Thoracic aorta (tissue), 2 donors: ENCODE measurements around the gene TMEM63A. TPM values are rescaled to one million over a fixed set of nuclear protein-coding genes. Genes with fewer than 3 reads are reported as not detected.

Source experiments
- ATAC-seq: fragments of 150-250 bp; one replicate; pipeline ENCODE4 v1.8.0; 2017; ENCODE audit warnings: low read depth; ENCODE audit not compliant: insufficient number of reproducible peaks, low FRiP score
- DNase-seq: peaks from one replicate; pipeline ENCODE4 v3.0.0-alpha.2; 2020; ENCODE audit warnings: low spot score
- H3K27ac ChIP-seq, 2 donors: fragments of 200-600 bp; sonication (generic); 1 replicate in 1 of 2; 2 replicates in 1 of 2; pipeline ENCODE4 v1.5.1; 2016; ENCODE audit warnings: mild to moderate bottlenecking in 2 of 2, moderate library complexity in 2 of 2
- H3K27me3 ChIP-seq: fragments of 200-600 bp; sonication (generic); replicated peaks from 2 replicates; pipeline ENCODE4 v1.6.0; 2016; ENCODE audit warnings: mild to moderate bottlenecking; ENCODE audit not compliant: insufficient read depth
- H3K36me3 ChIP-seq: fragments of 200-600 bp; sonication (generic); one replicate; pipeline ENCODE4 v1.5.1; 2016
- H3K4me1 ChIP-seq, 2 donors: fragments of 200-600 bp; sonication (generic); 1 replicate in 1 of 2; 2 replicates in 1 of 2; pipeline versions ENCODE4 v1.5.1 to v1.6.0; 2016; ENCODE audit warnings: low read depth in 2 of 2, mild to moderate bottlenecking in 1 of 2; ENCODE audit not compliant: control insufficient read depth in 1 of 2
- H3K4me3 ChIP-seq: fragments of 200-600 bp; sonication (generic); 2 replicates; pipeline ENCODE4 v1.5.1; 2016; ENCODE audit warnings: mild to moderate bottlenecking
- H3K9me3 ChIP-seq: fragments of 200-600 bp; sonication (generic); 2 replicates; pipeline ENCODE4 v1.5.1; 2016
- total RNA-seq, 2 donors: library from RNA; depleted of rRNA; stranded (reverse); fragments of >200 nt; gene quantifications; one replicate each; pipeline versions ENCODE4 v1.1.0 to v1.2.3, GENCODE V29; 2016
- TF ChIP-seq, protein P1 (sequence below): fragments of 200-600 bp; sonication (generic); IDR thresholded peaks from one replicate; pipeline ENCODE4 v1.5.1; 2019; ENCODE audit warnings: antibody characterized with exemption

TMEM63A gene
- total RNA-seq, 2 donors from 2014 or later = 75.1 to 105 TPM

DNA sequence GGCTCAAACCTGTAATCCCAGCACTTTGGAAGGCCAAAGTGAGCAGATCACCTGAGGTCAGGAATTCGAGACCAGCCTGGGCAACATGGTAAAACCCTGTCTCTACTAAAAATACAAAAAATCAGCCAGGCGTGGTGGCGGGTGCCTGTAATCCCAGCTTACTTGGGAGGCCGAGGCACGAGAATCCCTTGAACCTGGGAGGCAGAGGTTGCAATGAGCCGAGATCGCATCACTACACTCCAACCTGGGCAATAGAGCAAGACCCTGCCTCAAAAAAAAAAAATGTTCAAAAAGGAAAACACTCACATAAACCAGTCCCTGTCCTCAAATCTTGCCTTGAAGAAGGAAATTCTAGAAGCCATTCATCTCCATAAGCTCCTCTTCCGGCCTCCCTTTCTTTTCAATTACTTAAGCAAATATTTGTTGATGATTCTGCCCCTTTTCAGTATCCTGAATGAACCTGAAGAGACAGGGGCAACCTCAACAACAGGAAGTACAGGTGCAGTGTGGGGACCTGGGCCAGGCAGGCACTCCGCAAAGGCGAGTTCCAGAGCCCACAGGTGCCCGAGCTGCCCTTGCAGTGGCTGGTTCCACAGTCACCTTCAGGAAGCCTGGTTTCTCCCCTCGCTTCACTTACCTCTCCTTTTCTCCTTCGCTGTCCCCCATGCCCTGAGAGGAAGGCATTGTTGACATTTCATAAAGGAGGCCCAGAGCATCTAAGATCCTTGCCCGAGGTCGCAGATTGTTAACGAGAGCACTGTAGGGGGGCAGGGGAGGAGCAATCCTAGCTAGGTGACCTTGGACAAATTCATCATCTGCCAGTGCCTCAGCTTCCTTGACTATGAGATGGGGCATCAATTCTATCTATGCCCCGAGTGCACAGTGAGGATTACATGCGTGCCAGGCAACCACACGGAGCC lies 15.7 kb upstream of the TMEM63A start:
- DNase-seq = no peak
- H3K27me3 ChIP-seq = no peaks in the 10 kb centered on the region
- TF ChIP-seq, protein P1, sequence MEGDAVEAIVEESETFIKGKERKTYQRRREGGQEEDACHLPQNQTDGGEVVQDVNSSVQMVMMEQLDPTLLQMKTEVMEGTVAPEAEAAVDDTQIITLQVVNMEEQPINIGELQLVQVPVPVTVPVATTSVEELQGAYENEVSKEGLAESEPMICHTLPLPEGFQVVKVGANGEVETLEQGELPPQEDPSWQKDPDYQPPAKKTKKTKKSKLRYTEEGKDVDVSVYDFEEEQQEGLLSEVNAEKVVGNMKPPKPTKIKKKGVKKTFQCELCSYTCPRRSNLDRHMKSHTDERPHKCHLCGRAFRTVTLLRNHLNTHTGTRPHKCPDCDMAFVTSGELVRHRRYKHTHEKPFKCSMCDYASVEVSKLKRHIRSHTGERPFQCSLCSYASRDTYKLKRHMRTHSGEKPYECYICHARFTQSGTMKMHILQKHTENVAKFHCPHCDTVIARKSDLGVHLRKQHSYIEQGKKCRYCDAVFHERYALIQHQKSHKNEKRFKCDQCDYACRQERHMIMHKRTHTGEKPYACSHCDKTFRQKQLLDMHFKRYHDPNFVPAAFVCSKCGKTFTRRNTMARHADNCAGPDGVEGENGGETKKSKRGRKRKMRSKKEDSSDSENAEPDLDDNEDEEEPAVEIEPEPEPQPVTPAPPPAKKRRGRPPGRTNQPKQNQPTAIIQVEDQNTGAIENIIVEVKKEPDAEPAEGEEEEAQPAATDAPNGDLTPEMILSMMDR = no peak
- no peaks in the 10 kb centered on the region for H3K4me1 ChIP-seq
- no peaks in the 10 kb centered on the region for H3K9me3 ChIP-seq
- H3K4me3 ChIP-seq = no peak overlapping the region
- H3K27ac ChIP-seq = no peak overlapping the region
- no peak for ATAC-seq
- no peaks in the 10 kb centered on the region for H3K36me3 ChIP-seq

DNA sequence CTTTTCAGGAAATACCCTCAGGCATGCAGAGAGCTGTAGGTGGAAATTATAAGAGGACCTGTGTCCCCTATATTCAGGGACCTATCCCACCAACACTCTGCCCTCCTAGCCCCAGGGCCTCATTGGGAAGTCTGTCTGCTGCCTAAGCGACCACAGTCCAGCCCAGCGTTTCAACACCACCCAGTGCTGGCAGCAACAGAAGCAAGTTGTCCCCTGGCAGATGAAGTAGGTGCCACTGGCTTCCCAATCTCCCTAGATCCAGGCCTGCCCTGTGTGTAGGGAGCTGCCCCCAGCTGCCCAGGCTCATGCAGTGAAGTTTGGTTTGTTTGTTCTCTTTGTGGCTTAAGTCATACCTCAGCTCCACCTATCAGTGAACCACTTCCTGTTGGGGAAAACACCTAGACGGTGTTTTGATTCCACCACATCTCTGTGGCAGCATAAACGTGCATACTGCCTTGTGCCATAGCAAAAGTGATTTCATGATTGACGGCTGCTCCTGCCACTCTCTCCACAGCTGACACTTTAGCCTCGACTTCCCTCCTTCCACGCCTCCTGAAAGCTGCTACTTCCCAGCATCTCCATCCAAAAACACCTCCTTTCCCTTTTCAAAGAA lies 14.9 kb upstream of the TMEM63A start:
- H3K36me3 ChIP-seq = no peaks in the 10 kb centered on the region
- TF ChIP-seq, protein P1 = no peak
- no peaks in the 10 kb centered on the region for H3K9me3 ChIP-seq
- ATAC-seq (no peak), DNase-seq (no peak)
- no peak overlapping the region for H3K27ac ChIP-seq
- no peak overlapping the region for H3K4me3 ChIP-seq
- no peaks in the 10 kb centered on the region for H3K4me1 ChIP-seq
- no peaks in the 10 kb centered on the region for H3K27me3 ChIP-seq

- DNase-seq (no peak), ATAC-seq (no peak)
- TF ChIP-seq, protein P1 = no peak
- H3K4me1 ChIP-seq = no peaks in the 10 kb centered on the region
- H3K27me3 ChIP-seq = no peaks in the 10 kb centered on the region
- H3K36me3 ChIP-seq = no peaks in the 10 kb centered on the region
- no peak overlapping the region for H3K27ac ChIP-seq
- no peaks in the 10 kb centered on the region for H3K9me3 ChIP-seq
- no peak overlapping the region for H3K4me3 ChIP-seq
Measured at GRCh38 chr1:225896494-225896893, 14.3 kb upstream of the TMEM63A start.

- Histone ChIP-seq H3K4me1 (no peaks in the 10 kb centered on the region), H3K4me3 (no peak overlapping the region), H3K9me3 (no peaks in the 10 kb centered on the region), H3K36me3 (no peaks in the 10 kb centered on the region), H3K27me3 (no peaks in the 10 kb centered on the region), H3K27ac (no peak overlapping the region)
- ATAC-seq (no peak), DNase-seq (no peak)
- TF ChIP-seq, protein P1 = no peak
Measured at GRCh38 chr1:225892307-225892706, 10.1 kb upstream of the TMEM63A start.

- ATAC-seq (no peak), DNase-seq (no peak)
- Histone ChIP-seq H3K4me1 (no peaks in the 10 kb centered on the region), H3K27ac (no peak overlapping the region), H3K9me3 (no peaks in the 10 kb centered on the region), H3K36me3 (no peaks in the 10 kb centered on the region), H3K4me3 (no peak overlapping the region), H3K27me3 (no peaks in the 10 kb centered on the region)
- TF ChIP-seq, protein P1 = no peak
Measured at GRCh38 chr1:225891229-225891972, 9.2 kb upstream of the TMEM63A start.
